HepG2 (cell line): ENCODE measurements around the gene ADAMTS15. TPM values are rescaled to one million over a fixed set of nuclear protein-coding genes. Genes with fewer than 3 reads are reported as not detected.

ENCODE experiments used
- ATAC-seq: fragments of 200-7000 bp; cut with Tn5 transposase; 3 replicates; pipeline ENCODE4 v1.9.1; 2020; ENCODE audit warnings: mild to moderate bottlenecking, moderate library complexity
- BruUV-seq: library from RNA; stranded (reverse); fragments of 400-500 nt; replicated peaks from 2 replicates; lab custom pipeline; 2021; lab: Mats Ljungman, UMichigan
- CTCF ChIA-PET: fragments of 300-600 bp; formaldehyde crosslinking; extraction: SDS; loops from one replicate; lab custom pipeline; 2021; ENCODE audit warnings: low total read pairs, inconsistent platforms, low intra/inter-chr PET ratio; lab: Yijun Ruan, JAX
- POLR2A ChIA-PET: fragments of 350-600 bp; sonication (Branson Sonifier 250); formaldehyde crosslinking; loops from one replicate; lab custom pipeline; 2020; ENCODE audit warnings: antibody characterized with exemption, inconsistent platforms; lab: Yijun Ruan, JAX
- DNase-seq: peaks from one replicate; pipeline ENCODE4 v3.0.0-alpha.2; 2015; ENCODE audit warnings: low spot score
- FAIRE-seq: peaks from 3 replicates; lab custom pipeline; 2011; peaks lifted over from hg19 to GRCh38; lab: Jason Lieb, UNC
- H2AFZ ChIP-seq: one replicate; pipeline ENCODE4 v1.6.1; 2011; ENCODE audit warnings: low read length, inconsistent platforms
- H3K27ac ChIP-seq: fragments of 300-600 bp; 3 replicates; pipeline ENCODE4 v1.8.0; 2011; ENCODE audit warnings: mixed run types, mild to moderate bottlenecking, mixed read lengths, low read length, inconsistent platforms; ENCODE audit not compliant: insufficient read depth; ENCODE audit errors: extremely low read length
- H3K27me3 ChIP-seq, 2 experiments: fragments of 200-600 bp in 1 of 2; 2 replicates in 1 of 2; 3 replicates in 1 of 2; pipeline versions ENCODE4 v1.6.0 to v1.8.0; 2011; ENCODE audit warnings: low read length in 2 of 2, mild to moderate bottlenecking in 2 of 2, moderate library complexity in 2 of 2, inconsistent platforms in 1 of 2; ENCODE audit not compliant: insufficient read depth in 2 of 2, control insufficient read depth in 1 of 2
- H3K36me3 ChIP-seq, 2 experiments: fragments of 200-600 bp in 1 of 2; replicated peaks in 1 of 2; 2 replicates in 1 of 2; 3 replicates in 1 of 2; pipeline versions ENCODE4 v1.5.1 to v1.8.0; 2011; ENCODE audit warnings: low read length in 2 of 2, inconsistent platforms in 1 of 2; ENCODE audit not compliant: insufficient read depth in 2 of 2, control insufficient read depth in 1 of 2
- H3K4me1 ChIP-seq: 2 replicates; pipeline ENCODE4 v1.5.1; 2012; ENCODE audit warnings: low read length, inconsistent platforms; ENCODE audit not compliant: insufficient read depth
- H3K4me2 ChIP-seq: 2 replicates; pipeline ENCODE4 v1.6.0; 2011; ENCODE audit warnings: low read depth, low read length, inconsistent platforms
- H3K4me3 ChIP-seq, 3 experiments: fragments of 200-600 bp in 1 of 3; sonication (generic), shearing (Covaris generic) in 1 of 3; replicated peaks in 1 of 3; 2 replicates each; pipeline ENCODE4 v1.5.1; 2011 to 2016; ENCODE audit warnings: low read length in 3 of 3, inconsistent platforms in 2 of 3, low read depth in 2 of 3, mild to moderate bottlenecking in 2 of 3, control low read depth in 1 of 3, mixed read lengths in 1 of 3; ENCODE audit not compliant: insufficient read depth in 1 of 3
- H3K79me2 ChIP-seq: one replicate; pipeline ENCODE4 v1.6.1; 2011; ENCODE audit warnings: low read length, inconsistent platforms; ENCODE audit not compliant: insufficient read depth
- H3K9ac ChIP-seq: 2 replicates; pipeline ENCODE4 v1.6.0; 2011; ENCODE audit warnings: mild to moderate bottlenecking, low read depth, low read length, inconsistent platforms; ENCODE audit not compliant: insufficient read depth
- H3K9me3 ChIP-seq: 2 replicates; pipeline ENCODE4 v1.5.1; 2012; ENCODE audit warnings: mild to moderate bottlenecking, low read length
- H4K20me1 ChIP-seq: 2 replicates; pipeline ENCODE4 v1.6.0; 2011; ENCODE audit warnings: inconsistent platforms, mild to moderate bottlenecking, low read length, moderate library complexity; ENCODE audit not compliant: insufficient read depth
- GATA4 ChIP-seq: sonication (generic); IDR thresholded peaks from 2 replicates; pipeline ENCODE4 v1.6.1; 2016; ENCODE audit warnings: antibody characterized with exemption, low read depth, borderline replicate concordance
- HHEX ChIP-seq: IDR thresholded peaks from 2 replicates; pipeline ENCODE4 v1.6.1; 2016; ENCODE audit warnings: control low read depth
- NCOA2 ChIP-seq: sonication (generic); formaldehyde crosslinking; IDR thresholded peaks from 2 replicates; pipeline ENCODE4 v1.8.0; 2022; ENCODE audit warnings: inconsistent platforms
- NFYB ChIP-seq: sonication (generic); formaldehyde crosslinking; IDR thresholded peaks from 2 replicates; pipeline ENCODE4 v1.4.0; 2020; ENCODE audit warnings: missing genetic modification reagents
- RXRB ChIP-seq: IDR thresholded peaks from 2 replicates; pipeline ENCODE4 v1.6.1; 2016; ENCODE audit warnings: borderline replicate concordance, missing genetic modification reagents, missing compliant biosample characterization
- SNRNP70 ChIP-seq: fragments of 200-400 bp; formaldehyde crosslinking; IDR thresholded peaks from 2 replicates; pipeline ENCODE4 v1.6.1; 2017; ENCODE audit warnings: mild to moderate bottlenecking, low read depth, low read length, moderate library complexity
- ZNF510 ChIP-seq: sonication (generic); formaldehyde crosslinking; IDR thresholded peaks from 2 replicates; pipeline ENCODE4 v1.4.0; 2020; ENCODE audit warnings: low read depth, mild to moderate bottlenecking, missing genetic modification reagents
- ZNF615 ChIP-seq: sonication (generic); formaldehyde crosslinking; IDR thresholded peaks from 2 replicates; pipeline ENCODE4 v1.5.0; 2020; ENCODE audit warnings: mild to moderate bottlenecking, missing genetic modification reagents, borderline replicate concordance
- WGBS: methylation state at CpG from one replicate; pipeline ENCODE4 v1.1.6; 2017; ENCODE audit warnings: low lambda C conversion rate; 5-methylcytosine and 5-hydroxymethylcytosine counted together
- in situ Hi-C: cut with HindIII; loops from 2 replicates; pipeline ENCODE4 v1.10.0; 2017; ENCODE audit warnings: low pct_unique_long_range_greater_than_20kb; ENCODE audit not compliant: extremely low pct_ligation_motif_present
- intact Hi-C: fragments of 100-400 bp; cut with micrococcal nuclease; formaldehyde crosslinking; loops from one replicate; pipeline ENCODE4 v1.10.0; 2022; ENCODE audit not compliant: unreplicated experiment
- polyA plus RNA-seq, 8 experiments: library from polyadenylated mRNA; depleted of rRNA in 3 of 8; stranded (reverse) in 7 of 8; unstranded in 1 of 8; fragments of >200 nt; fragmentation: Illumina TruSeq in 4 of 8; extraction: Trizol in 4 of 8; gene quantifications; 2 replicates each; pipeline versions ENCODE4 v1.2.1 to v1.2.3, GENCODE V29; 2011 to 2016; ENCODE audit warnings: low read depth in 4 of 8, missing spikeins in 1 of 8, mixed read lengths in 1 of 8; ENCODE audit not compliant: insufficient read depth in 1 of 8
- total RNA-seq, 5 experiments: library from RNA; depleted of rRNA; stranded (reverse); fragments of >200 nt; fragmentation: Illumina TruSeq; extraction: Trizol; gene quantifications; 2 replicates each; pipeline ENCODE4 v1.2.3, GENCODE V29; 2016; ENCODE audit warnings: low read depth in 1 of 5
- TF ChIP-seq, protein P1 (sequence below): sonication (generic); formaldehyde crosslinking; IDR thresholded peaks from 2 replicates; pipeline ENCODE4 v1.8.0; 2022; ENCODE audit warnings: missing genetic modification reagents, mild to moderate bottlenecking, borderline replicate concordance
- TF ChIP-seq, protein P2 (sequence below): IDR thresholded peaks from 2 replicates; pipeline ENCODE4 v1.6.1; 2018; ENCODE audit warnings: missing genetic modification reagents, mild to moderate bottlenecking, missing compliant biosample characterization
- TF ChIP-seq, protein P3 (sequence below), 2 experiments: fragments of 450-650 bp in 1 of 2; sonication (generic) in 1 of 2; formaldehyde crosslinking; IDR thresholded peaks; 2 replicates each; pipeline versions ENCODE4 v1.5.0 to v1.8.0; 2020 to 2022; ENCODE audit warnings: mild to moderate bottlenecking in 1 of 2, missing genetic modification reagents in 1 of 2
- TF ChIP-seq, protein P4 (sequence below): sonication (generic); formaldehyde crosslinking; conservative IDR thresholded peaks from 2 replicates; pipeline ENCODE4 v1.8.0; 2022; ENCODE audit warnings: missing genetic modification reagents
- TF ChIP-seq, protein P5 (sequence below): sonication (generic); formaldehyde crosslinking; IDR thresholded peaks from 2 replicates; pipeline ENCODE4 v1.4.0; 2020; ENCODE audit warnings: missing genetic modification reagents, mild to moderate bottlenecking, borderline replicate concordance

Gene ADAMTS15
- total and polyA plus RNA-seq, 2 of the 13 experiments (the other 11 are each of a cell fraction or from before 2014, with no cell fraction given), result 0.01 to 0.02 TPM

DNA sequence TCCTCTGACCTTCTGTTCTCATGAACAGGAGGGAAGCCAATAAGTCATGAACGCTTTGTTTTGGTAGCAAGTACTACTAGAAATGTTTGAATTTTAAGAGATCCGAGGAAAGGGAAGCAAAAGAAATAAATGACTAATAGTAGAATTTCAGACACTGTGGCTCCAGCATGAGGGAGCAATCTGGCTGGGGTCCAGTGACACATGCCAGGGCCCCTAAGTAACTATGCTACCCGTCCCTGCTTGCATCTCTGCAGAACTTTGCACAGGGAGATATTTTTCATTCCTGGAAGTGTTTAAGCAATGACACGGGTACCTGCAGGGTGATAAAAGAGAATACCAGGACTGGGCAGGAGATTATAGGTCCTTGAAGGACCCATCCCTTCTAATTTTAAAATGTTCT is 12.8 kb upstream of the ADAMTS15 start:
- H3K36me3 ChIP-seq, result no peaks in the 10 kb centered on the region
- POLR2A ChIA-PET, result no interaction called here
- TF ChIP-seq, protein P1, sequence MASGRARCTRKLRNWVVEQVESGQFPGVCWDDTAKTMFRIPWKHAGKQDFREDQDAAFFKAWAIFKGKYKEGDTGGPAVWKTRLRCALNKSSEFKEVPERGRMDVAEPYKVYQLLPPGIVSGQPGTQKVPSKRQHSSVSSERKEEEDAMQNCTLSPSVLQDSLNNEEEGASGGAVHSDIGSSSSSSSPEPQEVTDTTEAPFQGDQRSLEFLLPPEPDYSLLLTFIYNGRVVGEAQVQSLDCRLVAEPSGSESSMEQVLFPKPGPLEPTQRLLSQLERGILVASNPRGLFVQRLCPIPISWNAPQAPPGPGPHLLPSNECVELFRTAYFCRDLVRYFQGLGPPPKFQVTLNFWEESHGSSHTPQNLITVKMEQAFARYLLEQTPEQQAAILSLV, result no peak
- no peak for TF ChIP-seq NCOA2 (CRISPR knock-in tag)
- TF ChIP-seq SNRNP70, result no peak
- TF ChIP-seq ZNF615 (CRISPR knock-in tag), result no peak
- TF ChIP-seq ZNF510, result no peak
- TF ChIP-seq, protein P2, sequence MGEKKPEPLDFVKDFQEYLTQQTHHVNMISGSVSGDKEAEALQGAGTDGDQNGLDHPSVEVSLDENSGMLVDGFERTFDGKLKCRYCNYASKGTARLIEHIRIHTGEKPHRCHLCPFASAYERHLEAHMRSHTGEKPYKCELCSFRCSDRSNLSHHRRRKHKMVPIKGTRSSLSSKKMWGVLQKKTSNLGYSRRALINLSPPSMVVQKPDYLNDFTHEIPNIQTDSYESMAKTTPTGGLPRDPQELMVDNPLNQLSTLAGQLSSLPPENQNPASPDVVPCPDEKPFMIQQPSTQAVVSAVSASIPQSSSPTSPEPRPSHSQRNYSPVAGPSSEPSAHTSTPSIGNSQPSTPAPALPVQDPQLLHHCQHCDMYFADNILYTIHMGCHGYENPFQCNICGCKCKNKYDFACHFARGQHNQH (CRISPR knock-in tag), result no peak
- no peak for TF ChIP-seq RXRB
- TF ChIP-seq, protein P3, sequence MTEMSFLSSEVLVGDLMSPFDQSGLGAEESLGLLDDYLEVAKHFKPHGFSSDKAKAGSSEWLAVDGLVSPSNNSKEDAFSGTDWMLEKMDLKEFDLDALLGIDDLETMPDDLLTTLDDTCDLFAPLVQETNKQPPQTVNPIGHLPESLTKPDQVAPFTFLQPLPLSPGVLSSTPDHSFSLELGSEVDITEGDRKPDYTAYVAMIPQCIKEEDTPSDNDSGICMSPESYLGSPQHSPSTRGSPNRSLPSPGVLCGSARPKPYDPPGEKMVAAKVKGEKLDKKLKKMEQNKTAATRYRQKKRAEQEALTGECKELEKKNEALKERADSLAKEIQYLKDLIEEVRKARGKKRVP (CRISPR knock-in tag; IDR thresholded peaks at IDR 0.05), result no peak
- no peak for TF ChIP-seq HHEX
- TF ChIP-seq NFYB (CRISPR knock-in tag), result no peak
- TF ChIP-seq, protein P4, sequence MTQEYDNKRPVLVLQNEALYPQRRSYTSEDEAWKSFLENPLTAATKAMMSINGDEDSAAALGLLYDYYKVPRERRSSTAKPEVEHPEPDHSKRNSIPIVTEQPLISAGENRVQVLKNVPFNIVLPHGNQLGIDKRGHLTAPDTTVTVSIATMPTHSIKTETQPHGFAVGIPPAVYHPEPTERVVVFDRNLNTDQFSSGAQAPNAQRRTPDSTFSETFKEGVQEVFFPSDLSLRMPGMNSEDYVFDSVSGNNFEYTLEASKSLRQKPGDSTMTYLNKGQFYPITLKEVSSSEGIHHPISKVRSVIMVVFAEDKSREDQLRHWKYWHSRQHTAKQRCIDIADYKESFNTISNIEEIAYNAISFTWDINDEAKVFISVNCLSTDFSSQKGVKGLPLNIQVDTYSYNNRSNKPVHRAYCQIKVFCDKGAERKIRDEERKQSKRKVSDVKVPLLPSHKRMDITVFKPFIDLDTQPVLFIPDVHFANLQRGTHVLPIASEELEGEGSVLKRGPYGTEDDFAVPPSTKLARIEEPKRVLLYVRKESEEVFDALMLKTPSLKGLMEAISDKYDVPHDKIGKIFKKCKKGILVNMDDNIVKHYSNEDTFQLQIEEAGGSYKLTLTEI (CRISPR knock-in tag), result no peak
- TF ChIP-seq, protein P5, sequence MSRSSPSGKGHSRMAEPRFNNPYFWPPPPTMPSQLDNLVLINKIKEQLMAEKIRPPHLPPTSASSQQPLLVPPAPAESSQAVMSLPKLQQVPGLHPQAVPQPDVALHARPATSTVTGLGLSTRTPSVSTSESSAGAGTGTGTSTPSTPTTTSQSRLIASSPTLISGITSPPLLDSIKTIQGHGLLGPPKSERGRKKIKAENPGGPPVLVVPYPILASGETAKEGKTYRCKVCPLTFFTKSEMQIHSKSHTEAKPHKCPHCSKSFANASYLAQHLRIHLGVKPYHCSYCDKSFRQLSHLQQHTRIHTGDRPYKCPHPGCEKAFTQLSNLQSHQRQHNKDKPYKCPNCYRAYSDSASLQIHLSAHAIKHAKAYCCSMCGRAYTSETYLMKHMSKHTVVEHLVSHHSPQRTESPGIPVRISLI, result no peak
- TF ChIP-seq GATA4, result no peak
- TF ChIP-seq, all 625 proteins: peak for 0
- no TSS peak for BruUV-seq
- no peak for DNase-seq
- Histone ChIP-seq H4K20me1 (no peaks in the 10 kb centered on the region), H3K79me2 (no peaks in the 10 kb centered on the region), H3K4me3 (no peak overlapping the region), H3K27me3 (peaks cover 0 to 8% of the 10 kb centered on the region in 2 experiments; a peak in 1 of 5 replicates), H3K4me1 (no peaks in the 10 kb centered on the region), H3K9me3 (no peaks in the 10 kb centered on the region), H3K9ac (no peak overlapping the region), H2AFZ (no peak overlapping the region), H3K4me2 (no peak overlapping the region), H3K27ac (no peak overlapping the region)
- CTCF ChIA-PET, result interaction anchor here (1.0 to 7.7 kb wide), 5 partner anchors 222 to 459 kb away, joined by 3 to 255 read pairs (median 18); no protein-coding TSS in a partner anchor
- 3% methylated on average over 4 of the region's 4 CpGs for WGBS
- in situ Hi-C loops, result loop anchor here (5.0 to 10.0 kb wide), 2 partner anchors 389 to 432 kb away; no protein-coding TSS in a partner anchor
- FAIRE-seq, result no peak
- intact Hi-C loops, result loop anchor here (1.0 kb wide), 1 partner anchor 392 kb away; no protein-coding TSS in a partner anchor
- ATAC-seq, result no peak
